H1 (cell line): Measurements from ENCODE around the gene CD79A. TPM values are rescaled to one million over a fixed set of nuclear protein-coding genes. Genes with fewer than 3 reads are reported as not detected.

Experiments
- CTBP2 ChIP-seq: IDR thresholded peaks from 2 replicates; pipeline ENCODE4 v1.7.0; 2011; ENCODE audit warnings: borderline replicate concordance, mild to moderate bottlenecking, moderate library complexity, mixed read lengths, low read length; ENCODE audit not compliant: insufficient read depth, insufficient read length
- FOSL1 ChIP-seq: IDR thresholded peaks from 2 replicates; pipeline ENCODE4 v1.6.1; 2011; ENCODE audit warnings: mild to moderate bottlenecking, low read depth, low read length, moderate library complexity; ENCODE audit not compliant: insufficient read depth
- JUN ChIP-seq: IDR thresholded peaks from 2 replicates; pipeline ENCODE4 v1.6.1; 2011; ENCODE audit warnings: low read depth, mild to moderate bottlenecking, improper control_type of control experiment, low read length
- RFX5 ChIP-seq: IDR thresholded peaks from 2 replicates; pipeline ENCODE4 v1.6.1; 2011; ENCODE audit warnings: low read depth, low read length, improper control_type of control experiment, borderline replicate concordance
- SAP30 ChIP-seq: fragments of 300-600 bp; sonication (generic); IDR thresholded peaks from 2 replicates; pipeline ENCODE4 v1.7.1; 2012; ENCODE audit warnings: low read length, moderate library complexity, mild to moderate bottlenecking, inconsistent platforms; ENCODE audit not compliant: insufficient read depth, insufficient replicate concordance
- SIN3A ChIP-seq, 2 experiments: IDR thresholded peaks in 1 of 2; conservative IDR thresholded peaks in 1 of 2; 2 replicates each; pipeline ENCODE4 v1.6.1; 2011 to 2012; ENCODE audit warnings: low read length in 2 of 2, improper control_type of control experiment in 1 of 2, low read depth in 1 of 2, mild to moderate bottlenecking in 1 of 2
- TBP ChIP-seq: IDR thresholded peaks from 2 replicates; pipeline ENCODE4 v1.6.1; 2011; ENCODE audit warnings: low read depth, low read length, improper control_type of control experiment
- TCF12 ChIP-seq: IDR thresholded peaks from 2 replicates; pipeline ENCODE4 v1.6.1; 2011; ENCODE audit warnings: low read depth, mild to moderate bottlenecking, low read length
- polyA plus RNA-seq, 7 experiments: library from polyadenylated mRNA; depleted of rRNA in 3 of 7; stranded (reverse) in 5 of 7; unstranded in 2 of 7; fragments of >200 nt in 5 of 7; fragments of 200-250 nt in 2 of 7; gene quantifications; 1 replicate in 5 of 7; 2 replicates in 1 of 7; 4 replicates in 1 of 7; pipeline versions ENCODE4 v1.2.1 to v1.2.3, GENCODE V29; 2011 to 2013; ENCODE audit warnings: missing spikeins in 2 of 7, mixed read lengths in 2 of 7
- total RNA-seq: library from RNA; stranded (reverse); fragmentation: NEBNext Ultra II Directional; extraction: Animal tissue kit (Norgen Biotek cat#: 25700); gene quantifications from 2 replicates; pipeline ENCODE4 v1.2.1, GENCODE V29; 2021

CD79A gene
- total and polyA plus RNA-seq, 2 of the 8 experiments (the other 6 are each of a cell fraction or from before 2014, with no cell fraction given) = 0.54 to 0.77 TPM

- no peak for TF ChIP-seq FOSL1
- no peak for TF ChIP-seq JUN
- no peak for TF ChIP-seq SIN3A (conservative IDR thresholded peaks at IDR 0.05 in 1 of 2, IDR thresholded peaks at IDR 0.05 in 1 of 2; ENCODE audit: low read depth in 1 of 2, low read length in 2 of 2)
- TF ChIP-seq CTBP2 = peak; percentile 45
- no peak for TF ChIP-seq SAP30
- no peak for TF ChIP-seq TCF12
- TF ChIP-seq RFX5 = no peak
- TF ChIP-seq TBP = no peak
Observed at GRCh38 chr19:41921577-41922576, 44.8 kb downstream of the CD79A start (continued).
